GM18519 (cell line): ENCODE results near the gene NMRK2.
"Not testable (repeated sequence)": the region's sequence is repeated elsewhere in the genome, so short reads cannot be mapped to it uniquely, and the experiment has no call there.

Experiments
- ATAC-seq: cut with Tn5 transposase; IDR thresholded peaks from one replicate; pipeline ENCODE4 v1.9.1; 2021; ENCODE audit warnings: mild to moderate bottlenecking, moderate library complexity; ENCODE audit not compliant: unreplicated experiment, low FRiP score

The NMRK2 gene

DNA sequence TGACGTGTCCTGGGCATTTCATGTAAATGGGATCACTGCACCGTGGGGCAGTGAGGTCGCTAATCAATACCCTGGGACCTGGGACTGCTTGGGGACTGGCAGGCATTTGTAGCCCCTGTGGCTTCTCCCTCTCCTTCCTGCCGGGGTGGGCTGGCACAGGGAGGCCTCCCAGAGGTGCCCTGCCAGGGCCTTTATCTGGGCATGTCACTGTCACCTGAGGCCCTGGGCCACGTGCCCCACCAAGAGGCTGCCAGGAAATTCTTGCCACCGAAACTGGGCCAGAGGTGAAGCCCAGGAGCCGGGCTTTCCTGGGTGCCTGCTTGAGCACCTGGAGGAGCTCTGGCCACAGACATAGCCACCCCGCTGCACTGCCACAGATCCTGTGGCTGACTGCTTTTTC, 1.8 kb upstream of the NMRK2 start:
- ATAC-seq: no peak

DNA sequence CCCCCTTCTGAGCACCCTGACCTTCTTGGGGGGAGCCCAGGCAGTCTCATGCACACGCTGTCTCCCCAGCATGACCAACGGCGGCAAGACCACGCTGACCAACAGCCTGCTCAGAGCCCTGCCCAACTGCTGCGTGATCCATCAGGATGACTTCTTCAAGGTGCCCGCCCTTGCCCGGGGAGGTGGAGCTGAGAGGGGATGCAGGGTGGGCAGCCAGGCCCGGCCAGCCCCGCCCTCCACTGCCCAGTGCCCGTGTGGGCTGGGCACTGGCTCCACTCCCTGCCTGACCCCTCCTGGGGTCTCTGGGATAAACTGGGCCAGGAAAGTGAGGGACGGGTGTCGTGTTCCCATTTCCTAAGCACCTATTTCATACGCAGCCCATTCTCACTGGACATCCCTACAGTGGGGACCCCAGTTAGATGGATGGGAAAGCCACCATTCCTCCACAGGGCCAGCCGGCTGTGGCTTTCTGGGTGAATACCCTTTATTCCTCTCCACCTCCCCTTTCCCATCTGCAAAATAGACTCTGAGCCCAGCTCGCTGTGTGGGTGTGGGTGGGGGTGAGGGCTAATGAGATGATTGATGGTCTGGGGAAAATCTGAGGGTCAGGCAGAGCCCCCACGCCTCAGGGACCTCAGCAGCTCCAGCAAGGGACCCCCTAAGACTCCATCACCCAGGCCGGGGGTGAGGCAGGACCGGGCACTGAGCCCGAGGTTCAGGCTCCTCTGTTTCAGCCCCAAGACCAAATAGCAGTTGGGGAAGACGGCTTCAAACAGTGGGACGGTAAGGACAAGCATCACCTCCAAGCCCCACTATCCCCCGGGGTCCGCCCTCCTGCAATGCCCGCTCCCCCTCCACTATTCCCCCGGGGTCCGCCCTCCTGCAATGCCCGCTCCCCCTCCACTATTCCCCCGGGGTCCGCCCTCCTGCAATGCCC, 3.9 kb downstream of the NMRK2 start:
- ATAC-seq: no peak

DNA sequence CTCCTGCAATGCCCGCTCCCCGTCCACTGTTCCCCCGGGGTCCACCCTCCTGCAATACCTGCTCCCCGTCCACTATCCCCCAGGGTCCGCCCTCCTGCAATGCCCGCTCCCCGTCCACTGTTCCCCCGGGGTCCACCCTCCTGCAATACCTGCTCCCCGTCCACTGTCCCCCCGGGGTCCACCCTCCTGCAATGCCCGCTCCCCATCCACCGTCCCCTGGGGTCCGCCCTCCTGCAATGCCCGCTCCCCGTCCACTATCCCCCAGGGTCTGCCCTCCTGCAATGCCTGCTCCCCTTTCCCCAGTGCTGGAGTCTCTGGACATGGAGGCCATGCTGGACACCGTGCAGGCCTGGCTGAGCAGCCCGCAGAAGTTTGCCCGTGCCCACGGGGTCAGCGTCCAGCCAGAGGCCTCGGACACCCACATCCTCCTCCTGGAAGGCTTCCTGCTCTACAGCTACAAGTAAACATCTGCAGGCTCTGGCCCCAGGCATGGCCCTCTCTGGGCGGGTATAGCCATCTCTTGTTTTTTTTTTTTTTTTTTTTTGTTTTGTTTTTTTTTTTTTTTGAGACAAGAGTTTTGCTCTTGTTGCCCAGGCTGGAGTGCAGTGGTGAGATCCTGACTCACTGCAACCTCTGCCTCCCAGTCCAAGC, 5.6 kb downstream of the NMRK2 start:
- not testable (repeated sequence) for ATAC-seq

DNA sequence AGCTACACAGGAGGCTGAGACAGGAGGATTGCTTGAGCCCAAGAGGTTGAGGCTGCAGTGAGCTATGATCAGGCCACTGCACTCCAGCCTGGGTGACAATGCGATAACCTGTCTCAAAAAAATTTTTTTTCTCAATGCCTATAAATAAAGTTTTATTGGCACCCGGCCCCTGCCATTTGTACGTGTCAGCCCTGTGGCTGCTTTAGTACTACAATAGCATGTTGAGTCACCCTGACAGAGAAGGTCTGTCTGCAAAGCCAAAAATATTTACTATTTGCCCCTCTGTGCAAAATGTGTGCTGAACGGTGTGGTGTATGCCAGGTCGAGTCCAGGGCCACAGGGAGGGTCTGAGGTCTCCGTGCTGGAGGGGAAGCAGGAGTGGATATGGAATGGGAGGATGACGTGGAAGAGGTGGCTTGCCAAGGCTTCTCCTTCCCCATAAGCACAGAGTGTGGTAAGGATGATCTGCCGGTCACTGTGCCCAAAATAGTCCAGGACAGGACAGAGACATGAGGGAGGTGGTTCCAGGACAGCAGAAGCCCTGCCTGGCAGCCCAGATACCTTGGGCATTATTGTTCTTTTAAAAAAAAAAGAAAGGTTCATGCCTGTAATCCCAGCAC, 10.0 kb downstream of the NMRK2 start:
- ATAC-seq: no peak

DNA sequence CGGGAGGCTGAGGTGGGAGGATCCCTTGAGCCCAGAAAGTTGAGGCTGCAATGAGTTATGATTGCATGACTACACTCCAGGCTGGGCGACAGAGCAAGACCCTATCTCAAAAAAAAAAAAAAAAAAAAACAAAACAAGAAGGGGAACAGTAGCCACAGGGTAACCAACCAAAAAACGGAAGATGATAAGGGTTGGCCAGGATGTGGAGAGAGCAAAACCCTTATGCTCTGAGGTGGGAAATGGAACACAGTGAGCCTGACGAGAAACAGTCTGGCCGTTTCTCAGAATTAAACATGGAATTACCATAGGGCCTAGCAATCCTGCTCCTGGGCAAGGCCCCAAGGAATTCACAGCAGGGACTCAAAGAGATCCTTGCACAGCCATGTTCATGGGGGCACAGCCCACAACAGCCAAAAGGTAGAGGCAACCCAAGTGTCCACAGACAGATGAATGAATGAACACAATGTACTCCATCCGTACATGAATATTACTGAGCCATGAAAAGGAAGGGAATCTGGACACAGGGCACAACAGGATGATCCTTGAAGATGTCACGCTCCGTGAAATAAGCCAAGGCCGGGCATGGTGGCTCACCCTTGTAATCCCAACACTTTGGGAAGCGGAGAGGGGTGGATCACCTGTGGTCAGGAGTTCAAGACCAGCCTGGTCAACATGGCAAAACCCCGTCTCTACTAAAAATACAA, 11.3 kb downstream of the NMRK2 start:
- no peak for ATAC-seq

DNA sequence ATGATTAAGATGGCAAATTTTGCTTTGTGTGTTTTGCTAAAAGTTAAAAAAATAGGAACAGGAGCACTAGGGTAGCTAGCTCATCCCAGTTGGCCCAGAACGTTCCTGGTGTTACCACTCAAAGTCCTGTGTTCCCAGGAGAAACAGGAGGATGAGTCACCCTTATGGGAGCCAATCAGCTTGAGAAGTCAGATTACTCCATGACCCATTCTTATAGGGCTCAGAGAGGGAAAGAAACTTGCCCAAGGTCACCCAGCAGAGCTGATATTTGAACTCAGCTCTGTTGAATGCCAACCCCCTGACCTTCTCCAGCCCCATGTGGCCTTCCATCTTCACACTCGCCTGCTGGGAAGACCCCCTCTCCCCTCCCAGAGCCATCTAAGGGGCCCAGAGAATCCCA, 13.0 kb downstream of the NMRK2 start:
- ATAC-seq: no peak

DNA sequence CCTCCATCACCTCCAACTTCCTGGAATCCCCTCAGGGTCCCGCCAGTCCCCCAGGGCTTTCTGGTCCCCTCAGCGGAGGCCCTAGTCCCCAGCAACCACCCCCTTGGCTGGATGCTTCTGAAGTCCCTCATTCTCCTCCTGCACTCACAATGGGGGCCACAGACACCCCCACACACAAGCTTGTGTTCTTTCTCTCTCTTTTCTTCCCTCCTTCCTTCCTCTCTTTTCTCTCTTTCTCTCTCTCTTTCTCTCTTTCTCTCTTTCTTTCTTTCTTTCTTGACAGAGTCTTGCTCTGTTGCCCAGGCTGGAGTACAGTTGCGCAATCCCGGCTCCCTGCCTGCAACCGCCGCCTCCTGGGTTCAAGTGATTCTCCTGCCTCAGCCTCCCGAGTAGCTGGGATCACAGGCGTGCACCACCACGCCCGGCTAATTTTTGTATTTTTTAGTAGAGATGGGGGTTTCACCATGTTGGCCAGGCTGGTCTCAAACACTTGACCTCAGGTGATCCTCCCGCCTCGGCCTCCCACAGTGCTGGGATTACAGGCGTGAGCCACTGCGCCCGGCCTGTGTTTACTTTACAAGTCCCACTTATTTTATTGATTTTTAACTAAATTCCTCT, 14.6 kb downstream of the NMRK2 start:
- not testable (repeated sequence) for ATAC-seq

DNA sequence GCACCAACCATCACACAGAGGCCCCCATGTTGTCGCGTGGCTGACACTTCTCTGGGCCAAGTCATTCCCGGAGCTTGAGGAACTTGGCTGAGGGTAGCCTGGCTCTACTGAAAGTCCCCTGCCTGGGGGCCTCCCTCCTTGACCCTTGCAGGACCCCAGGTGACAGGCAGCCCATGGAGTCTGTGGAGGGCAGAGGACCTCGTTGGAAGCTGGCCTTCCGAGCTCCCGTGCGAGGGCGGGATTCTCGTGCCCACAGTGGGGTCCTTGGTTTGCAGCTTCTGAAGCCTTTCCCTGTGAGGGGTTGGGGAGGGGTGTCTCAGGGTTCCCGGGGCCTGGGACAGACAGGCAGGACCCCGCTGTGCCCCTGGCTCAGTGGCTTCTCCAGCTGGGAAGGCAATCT, 16.4 kb downstream of the NMRK2 start:
- no peak for ATAC-seq

DNA sequence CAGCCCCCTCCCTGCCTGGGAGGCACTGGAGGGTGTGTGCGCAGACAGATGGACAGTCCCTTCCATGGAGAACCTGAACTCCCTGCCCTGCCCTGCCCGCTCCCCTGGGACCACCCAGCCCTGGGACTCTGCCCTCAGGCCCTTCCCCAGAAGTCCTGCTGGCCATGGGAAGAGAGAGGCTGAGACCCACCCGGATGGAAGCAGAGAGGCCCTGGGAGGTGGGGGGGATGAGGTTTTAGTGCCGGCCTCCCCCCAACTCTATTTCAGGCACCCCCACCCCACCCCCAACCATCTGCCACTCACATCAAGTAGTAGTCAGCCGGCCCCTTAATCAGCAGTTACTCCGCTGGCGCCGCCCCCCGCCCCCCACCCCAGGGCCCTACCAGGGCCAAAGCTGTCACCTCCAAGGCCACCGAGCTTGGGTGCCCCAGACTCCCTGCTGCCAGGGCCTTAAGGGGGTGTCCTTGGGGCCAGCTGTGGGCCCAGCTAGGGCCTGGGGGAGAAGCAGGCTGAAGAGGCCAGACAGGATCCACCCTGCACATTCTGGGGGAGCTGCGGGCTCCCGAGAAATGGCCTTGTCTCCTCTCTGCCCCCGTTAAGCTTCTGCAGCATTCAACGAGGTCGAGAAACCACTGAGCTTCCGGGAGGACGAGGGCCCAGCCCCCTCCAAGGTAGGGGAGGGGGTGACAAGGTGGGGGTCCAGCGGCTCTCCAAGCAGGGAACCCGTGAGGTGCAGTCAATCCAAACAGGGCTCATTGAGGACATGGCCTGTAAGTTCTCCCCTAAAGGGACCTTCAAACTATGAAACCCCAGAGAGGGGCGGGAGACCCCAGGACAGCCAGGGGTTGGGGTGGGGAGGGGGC, 17.4 kb downstream of the NMRK2 start:
- ATAC-seq: no peak

DNA sequence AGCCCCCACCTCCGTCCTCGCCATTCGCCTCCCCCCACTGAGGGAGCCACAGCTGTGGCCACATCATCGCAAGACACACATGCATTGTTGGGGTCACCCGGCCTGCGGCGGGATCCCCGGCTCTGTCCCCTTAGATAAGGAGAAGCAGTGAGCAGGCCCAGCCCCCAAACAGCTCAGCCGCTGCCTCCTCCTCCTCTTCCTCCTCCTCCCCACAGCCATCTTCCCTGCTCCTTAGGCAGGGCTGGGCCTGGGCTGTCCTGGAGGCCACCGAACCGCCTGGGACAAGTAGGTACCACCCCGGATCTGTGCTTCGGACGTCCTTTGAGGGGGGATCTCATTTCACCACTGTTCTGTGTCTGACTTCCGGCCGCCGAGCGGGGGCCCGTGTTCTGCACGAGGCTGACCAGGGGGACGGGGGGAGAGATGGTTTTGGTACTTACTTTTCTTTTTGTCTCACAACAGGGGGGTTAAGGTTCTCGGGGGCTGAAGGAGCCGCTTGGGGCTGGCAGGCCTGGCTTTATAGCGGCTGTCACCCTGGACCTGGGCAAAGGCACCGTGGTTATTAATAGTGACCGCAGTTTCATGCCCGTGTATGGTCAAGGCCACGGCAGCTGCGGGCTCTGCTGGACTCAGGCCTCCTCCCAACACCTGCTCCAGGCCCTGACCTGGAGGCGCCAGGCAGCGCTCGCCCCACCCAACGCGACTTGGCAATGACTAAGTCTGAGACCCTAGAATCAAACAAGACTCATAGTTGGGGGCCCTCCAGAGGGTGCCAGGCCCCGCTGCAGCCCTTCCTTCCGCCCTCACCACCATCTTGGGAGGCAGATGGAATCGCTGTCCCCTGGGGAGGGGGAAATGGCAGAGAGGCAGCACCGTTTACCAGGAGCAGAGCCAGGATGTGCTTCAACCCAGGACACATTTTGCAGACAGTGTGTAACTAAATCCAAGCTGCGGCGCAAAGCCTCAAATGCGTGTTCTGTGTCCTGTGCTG, 18.3 kb downstream of the NMRK2 start:
- no peak for ATAC-seq

DNA sequence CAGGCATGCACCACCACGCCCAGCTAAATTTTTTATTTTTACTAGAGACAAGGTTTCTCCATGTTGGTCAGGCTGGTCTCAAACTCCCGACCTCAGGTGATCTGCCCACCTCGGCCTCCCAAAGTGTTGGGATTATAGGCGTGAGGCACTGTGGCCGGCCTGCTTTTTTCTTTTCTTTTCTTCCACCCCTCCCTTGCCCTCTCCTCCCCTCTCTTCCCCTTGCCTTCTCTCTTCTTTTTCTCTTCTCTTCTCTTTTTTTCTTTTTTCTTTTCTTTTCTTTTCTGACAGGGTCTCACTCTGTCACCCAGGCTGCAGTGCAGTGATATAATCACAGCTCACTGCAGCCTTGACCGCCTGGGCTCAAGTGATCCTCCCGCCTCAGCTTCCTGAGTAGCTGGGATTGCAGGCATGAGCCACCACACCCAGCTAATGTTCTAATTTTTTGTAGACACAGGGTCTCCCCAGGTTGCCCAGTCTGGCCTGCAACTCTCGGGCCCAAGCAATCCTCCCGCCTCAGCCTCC, 19.9 kb downstream of the NMRK2 start:
- not testable (repeated sequence) for ATAC-seq

DNA sequence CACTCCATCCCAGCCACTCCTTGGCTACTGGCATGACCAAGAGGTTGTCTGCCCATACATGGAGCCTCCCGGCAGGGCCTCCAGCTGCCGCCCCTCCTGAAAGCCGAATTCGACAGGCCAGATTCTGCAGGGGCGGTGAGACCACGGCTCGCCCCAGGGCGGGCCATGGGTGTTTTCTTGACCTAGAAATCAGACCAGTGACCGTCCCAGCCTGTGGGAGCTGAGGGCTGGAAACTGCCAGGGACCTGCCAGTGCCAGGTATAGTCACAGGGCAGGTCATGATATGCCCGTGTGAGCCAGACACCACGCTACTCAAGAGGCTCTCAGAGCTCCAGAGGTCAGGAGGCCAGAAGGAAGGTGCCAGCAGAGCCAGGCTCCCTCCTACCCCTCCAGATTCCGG, 21.2 kb downstream of the NMRK2 start:
- ATAC-seq: no peak

DNA sequence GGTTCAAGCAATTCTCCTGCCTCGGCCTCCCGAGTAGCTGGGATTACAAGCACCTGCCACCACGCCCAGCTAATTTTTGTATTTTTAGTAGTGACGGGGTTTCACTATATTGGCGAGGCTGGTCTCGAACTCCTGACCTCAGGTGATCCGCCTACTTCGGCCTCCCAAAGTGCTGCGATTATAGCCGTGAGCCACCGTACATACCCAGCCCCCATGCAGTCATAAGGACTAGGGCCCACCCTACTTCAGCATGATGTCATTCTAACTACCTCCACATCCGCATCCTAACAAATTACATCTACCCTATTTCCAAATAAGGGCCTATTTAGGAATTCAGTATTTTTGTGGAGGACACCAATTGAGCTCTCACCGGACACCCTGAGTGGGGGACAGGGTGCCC, 22.4 kb downstream of the NMRK2 start:
- not testable (repeated sequence) for ATAC-seq

DNA sequence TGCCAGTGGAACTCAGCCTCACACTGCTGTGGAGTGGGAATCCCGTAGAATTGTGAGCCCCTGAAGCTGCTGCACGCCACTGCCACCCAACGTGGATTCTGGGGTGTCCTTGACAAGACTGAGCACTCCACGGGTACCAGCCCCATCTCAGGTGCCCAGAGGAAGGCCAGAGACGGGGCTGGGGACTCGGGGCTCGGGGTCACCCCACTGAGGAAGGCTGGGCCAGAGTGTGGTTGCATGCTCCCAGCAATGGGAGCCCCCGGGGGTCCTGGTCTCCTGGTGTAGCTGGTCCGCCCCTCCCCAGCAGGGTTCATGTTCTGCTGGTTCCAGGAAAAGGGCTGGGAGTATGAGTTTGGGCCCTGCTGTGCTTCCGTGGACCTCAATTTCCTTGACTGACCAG, 22.8 kb downstream of the NMRK2 start:
- ATAC-seq: no peak

DNA sequence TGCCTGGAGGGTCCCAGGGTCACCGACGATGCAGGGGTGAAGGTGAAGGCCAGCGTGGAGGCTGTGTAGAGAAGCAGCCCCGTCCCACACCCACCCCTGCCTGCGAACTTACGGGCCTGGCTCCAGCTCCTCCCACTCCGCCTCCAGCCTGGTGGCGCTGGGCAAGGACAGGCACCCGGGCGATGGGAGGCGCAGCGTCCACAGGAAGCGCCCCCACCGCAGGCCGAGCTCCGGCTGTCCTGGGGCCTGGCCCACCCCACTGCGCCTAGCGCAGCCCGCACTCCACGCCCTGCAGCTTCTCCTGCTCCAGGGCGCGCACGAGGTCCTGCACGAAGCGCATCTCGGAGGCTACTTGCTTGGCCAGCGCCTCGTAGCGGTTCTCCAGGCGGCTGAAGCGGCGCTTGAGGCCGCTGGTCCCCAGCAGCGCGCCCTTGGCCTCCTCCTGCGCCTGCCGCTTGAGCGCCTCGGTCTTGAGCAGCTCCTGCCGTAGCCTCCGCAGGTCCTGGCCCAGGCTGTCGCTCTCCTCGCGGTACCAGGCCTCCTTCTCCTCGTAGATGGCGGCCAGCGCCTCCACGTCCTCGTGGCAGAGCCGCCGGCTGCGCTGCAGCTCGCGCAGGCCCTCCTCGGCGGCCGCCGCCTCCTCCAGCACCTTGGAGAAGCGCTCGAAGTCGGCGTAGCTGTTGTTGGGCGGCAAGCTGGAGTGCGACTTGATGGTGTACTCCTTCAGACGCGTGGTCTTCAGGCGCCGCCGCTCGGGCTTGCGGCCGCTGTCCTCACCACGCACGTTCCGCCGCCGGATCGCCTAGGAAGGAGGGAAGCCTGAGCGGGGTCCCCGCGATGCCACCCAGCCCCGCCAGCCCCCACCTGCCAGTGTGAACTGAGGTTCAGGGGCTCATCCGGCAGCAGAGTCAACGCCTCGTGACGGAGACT, 26.2 kb downstream of the NMRK2 start:
- no peak for ATAC-seq

DNA sequence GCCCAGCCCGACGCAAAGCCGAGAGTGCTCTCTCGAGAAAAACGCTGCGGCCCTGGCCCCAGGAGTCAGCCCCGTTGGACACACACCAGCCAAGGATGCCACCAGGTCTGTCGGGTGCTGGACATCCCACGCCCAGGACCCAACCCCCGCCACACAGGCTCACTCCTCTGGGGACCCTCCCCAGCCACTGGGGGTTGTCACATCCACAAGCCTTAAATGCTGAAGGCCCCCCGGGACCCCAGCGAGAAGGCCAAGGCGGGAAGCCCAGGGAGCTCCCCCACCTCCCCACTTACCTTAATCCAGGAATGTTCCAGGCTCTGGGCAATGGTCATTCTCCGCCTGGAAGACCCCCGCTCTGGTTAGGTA, 26.9 kb downstream of the NMRK2 start:
- ATAC-seq: no peak

DNA sequence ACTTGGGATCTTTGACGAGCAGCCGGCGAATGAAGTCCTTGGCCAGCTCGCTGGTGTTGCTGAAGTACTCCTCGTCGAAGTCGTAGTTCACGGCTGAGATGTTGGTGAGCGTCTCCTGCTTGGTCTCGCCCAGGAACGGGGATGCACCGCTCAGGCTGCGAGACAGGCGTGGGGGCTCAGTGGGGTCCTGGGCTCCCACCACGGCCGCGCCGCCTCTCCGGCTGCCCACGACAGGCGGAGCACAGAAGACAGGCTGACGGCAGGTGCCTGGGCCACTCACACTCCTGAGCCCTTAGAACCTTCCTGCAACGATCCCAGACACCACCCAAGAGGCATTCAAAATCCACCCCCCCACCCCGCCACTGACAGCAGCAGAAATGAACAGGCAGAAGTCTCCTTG, 28.1 kb downstream of the NMRK2 start:
- ATAC-seq: no peak
